GM12878 (cell line): ENCODE measurements around the gene SYT8. TPM values are rescaled to one million over a fixed set of nuclear protein-coding genes. Genes with fewer than 3 reads are reported as not detected.
"Not testable (repeated sequence)": the region's sequence is repeated elsewhere in the genome, so short reads cannot be mapped to it uniquely, and the experiment has no call there.

Experiments
- ATAC-seq: fragments of 200-7000 bp; cut with Tn5 transposase; 3 replicates; pipeline ENCODE4 v1.9.1; 2020; ENCODE audit warnings: mild to moderate bottlenecking, moderate library complexity
- BruUV-seq: library from RNA; stranded (reverse); fragments of 400-500 nt; replicated peaks from 2 replicates; lab custom pipeline; 2021; lab: Mats Ljungman, UMichigan
- CTCF ChIA-PET: fragments of 300-600 bp; sonication (Branson Sonifier 250); formaldehyde crosslinking; extraction: SDS; loops from one replicate; lab custom pipeline; 2021; ENCODE audit warnings: inconsistent platforms; lab: Yijun Ruan, JAX
- POLR2A ChIA-PET: fragments of 350-600 bp; formaldehyde crosslinking; extraction: SDS; loops from one replicate; lab custom pipeline; 2021; ENCODE audit warnings: inconsistent platforms; lab: Charles Lee
- RAD21 ChIA-PET: fragments of 300-600 bp; sonication (Branson Sonifier 250); formaldehyde crosslinking; loops from one replicate; lab custom pipeline; 2023; ENCODE audit warnings: antibody characterized with exemption; ENCODE audit not compliant: unreplicated experiment; lab: Charles Lee
- SMC1A ChIA-PET: fragments of 300-600 bp; sonication (Branson Sonifier 250); formaldehyde crosslinking; loops from one replicate; lab custom pipeline; 2023; ENCODE audit not compliant: unreplicated experiment, uncharacterized antibody; lab: Charles Lee
- DNase-seq: peaks from one replicate; pipeline ENCODE4 v3.0.0-alpha.2; 2011; ENCODE audit warnings: low read depth, low spot score
- FAIRE-seq: peaks from 3 replicates; lab custom pipeline; 2011; peaks lifted over from hg19 to GRCh38; lab: Jason Lieb, UNC
- H2AFZ ChIP-seq: 2 replicates; pipeline ENCODE4 v1.6.0; 2011; ENCODE audit warnings: low read depth, low read length, control low read depth; ENCODE audit not compliant: control insufficient read depth
- H3K27ac ChIP-seq: 2 replicates; pipeline ENCODE4 v1.5.1; 2011; ENCODE audit warnings: control low read depth; ENCODE audit not compliant: control insufficient read depth, insufficient read depth
- H3K27me3 ChIP-seq, 2 experiments: replicated peaks in 1 of 2; 2 replicates each; pipeline versions ENCODE4 v1.6.0 to v1.6.1; 2011; ENCODE audit warnings: low read length in 1 of 2; ENCODE audit not compliant: control insufficient read depth in 2 of 2, insufficient read depth in 2 of 2
- H3K36me3 ChIP-seq, 2 experiments: 2 replicates each; pipeline ENCODE4 v1.5.1; 2011; ENCODE audit warnings: low read length in 1 of 2; ENCODE audit not compliant: control insufficient read depth in 2 of 2, insufficient read depth in 2 of 2
- H3K4me1 ChIP-seq: 2 replicates; pipeline ENCODE4 v1.6.1; 2011; ENCODE audit warnings: mild to moderate bottlenecking, low read length, moderate library complexity, mixed read lengths; ENCODE audit not compliant: control insufficient read depth, insufficient read depth
- H3K4me2 ChIP-seq: 2 replicates; pipeline ENCODE4 v1.6.0; 2011; ENCODE audit warnings: control low read depth; ENCODE audit not compliant: control insufficient read depth, insufficient read depth
- H3K4me3 ChIP-seq: fragments of 200-600 bp; sonication (generic); 2 replicates; pipeline ENCODE4 v1.5.1; 2016
- H3K79me2 ChIP-seq: 2 replicates; pipeline ENCODE4 v1.6.0; 2011; ENCODE audit warnings: low read length; ENCODE audit not compliant: control insufficient read depth, insufficient read depth
- H3K9ac ChIP-seq: 2 replicates; pipeline ENCODE4 v1.8.0; 2011; ENCODE audit warnings: low read length, control low read depth, mixed read lengths; ENCODE audit not compliant: control insufficient read depth, insufficient read depth
- H3K9me3 ChIP-seq: replicated peaks from 3 replicates; pipeline ENCODE4 v1.5.1; 2011; ENCODE audit warnings: mild to moderate bottlenecking, low read length; ENCODE audit not compliant: control insufficient read depth, insufficient read depth
- H4K20me1 ChIP-seq: 2 replicates; pipeline ENCODE4 v1.6.0; 2011; ENCODE audit not compliant: control insufficient read depth, insufficient read depth
- CHD2 ChIP-seq: IDR thresholded peaks from 2 replicates; pipeline ENCODE4 v1.6.1; 2011; ENCODE audit warnings: low read depth, low read length, improper control_type of control experiment, borderline replicate concordance
- RELA ChIP-seq: fragments of 450-650 bp; IDR thresholded peaks from 2 replicates; pipeline ENCODE4 v1.8.0; 2014; ENCODE audit warnings: borderline replicate concordance; ENCODE audit not compliant: partially characterized antibody
- TCF12 ChIP-seq: IDR thresholded peaks from 2 replicates; pipeline ENCODE4 v1.6.1; 2011; ENCODE audit warnings: low read depth, mild to moderate bottlenecking, low read length
- WGBS: methylation state at CpG from one replicate; pipeline ENCODE4 v1.1.6; 2016; ENCODE audit warnings: low lambda C conversion rate; ENCODE audit not compliant: insufficient replicate concordance, insufficient coverage; ENCODE audit errors: missing lambda C conversion rate; 5-methylcytosine and 5-hydroxymethylcytosine counted together
- in situ Hi-C: fragments of 300-500 bp; cut with MboI; formaldehyde crosslinking; loops from 9 replicates; pipeline ENCODE4 v1.14.3; 2018; ENCODE audit warnings: mixed read lengths
- intact Hi-C: fragments of 100-400 bp; cut with micrococcal nuclease; formaldehyde crosslinking; loops from one replicate; pipeline ENCODE4 v1.14.2; 2022; ENCODE audit not compliant: unreplicated experiment
- polyA plus RNA-seq, 11 experiments: library from polyadenylated mRNA; depleted of rRNA in 4 of 11; unstranded in 6 of 11; stranded (reverse) in 5 of 11; fragments of >200 nt; fragmentation: Nextera tagmentation in 4 of 11; fragmentation: Illumina TruSeq in 1 of 11; extraction: Ambion mirVana in 4 of 11; extraction: Trizol in 1 of 11; gene quantifications; 1 replicate in 1 of 11; 2 replicates in 10 of 11; pipeline versions ENCODE4 v1.2.1 to v1.2.3, GENCODE V29; 2011 to 2016; ENCODE audit warnings: inconsistent platforms in 2 of 11, missing spikeins in 2 of 11, low read depth in 1 of 11
- total RNA-seq, 4 experiments: library from RNA; depleted of rRNA in 3 of 4; stranded (reverse); fragments of >200 nt in 3 of 4; fragmentation: Illumina TruSeq in 1 of 4; extraction: Trizol in 1 of 4; gene quantifications; 2 replicates each; pipeline versions ENCODE4 v1.2.1 to v1.2.3, GENCODE V29; 2013 to 2021

The SYT8 gene
- total and polyA plus RNA-seq, 10 of the 15 experiments (the other 5 are each of a cell fraction or from before 2014, with no cell fraction given), result 0.44 TPM; not detected in 9

DNA sequence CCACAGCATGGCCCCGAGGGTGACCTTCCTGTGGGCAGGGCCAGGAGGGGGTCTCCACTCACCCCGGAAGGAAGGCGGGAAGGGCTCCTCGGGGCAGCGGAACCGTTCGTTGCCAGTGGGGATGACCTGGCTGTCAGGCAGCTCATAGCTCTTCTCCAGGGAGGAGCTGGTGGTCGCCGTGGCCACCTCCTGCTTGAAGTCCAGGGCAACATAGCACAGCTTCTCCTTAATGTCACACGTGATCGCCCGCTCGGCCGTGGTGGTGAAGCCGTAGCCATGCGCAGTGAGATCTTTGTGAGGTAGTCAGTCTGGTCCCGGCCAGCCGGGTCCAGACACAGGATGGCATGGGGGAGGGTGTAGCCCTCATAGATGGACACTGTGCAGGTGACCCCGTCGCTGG, 31.5 kb upstream of the SYT8 start:
- H3K79me2 ChIP-seq, result no peaks in the 10 kb centered on the region
- no peaks in the 10 kb centered on the region for H4K20me1 ChIP-seq
- no TSS peak for BruUV-seq
- ChIA-PET RAD21 (no interaction called here), POLR2A (no interaction called here), CTCF (no interaction called here), SMC1A (no interaction called here)
- H3K36me3 ChIP-seq, result no peaks in the 10 kb centered on the region
- in situ Hi-C loops (no loop called here), intact Hi-C loops (no loop called here)
- DNase-seq (no peak), ATAC-seq (no peak)
- H3K27ac ChIP-seq, result no peak overlapping the region
- H2AFZ ChIP-seq, result no peak overlapping the region
- no peak overlapping the region for H3K9ac ChIP-seq
- no peak overlapping the region for H3K4me2 ChIP-seq
- 61% methylated on average over 20 of the region's 20 CpGs for WGBS
- H3K4me3 ChIP-seq, result no peak overlapping the region
- TF ChIP-seq RELA (no peak), TCF12 (no peak), CHD2 (no peak)
- TF ChIP-seq, all 136 proteins: peak for 0
- H3K4me1 ChIP-seq, result no peaks in the 10 kb centered on the region
- no peaks in the 10 kb centered on the region for H3K9me3 ChIP-seq
- no peak for FAIRE-seq
- H3K27me3 ChIP-seq, result no peaks in the 10 kb centered on the region

DNA sequence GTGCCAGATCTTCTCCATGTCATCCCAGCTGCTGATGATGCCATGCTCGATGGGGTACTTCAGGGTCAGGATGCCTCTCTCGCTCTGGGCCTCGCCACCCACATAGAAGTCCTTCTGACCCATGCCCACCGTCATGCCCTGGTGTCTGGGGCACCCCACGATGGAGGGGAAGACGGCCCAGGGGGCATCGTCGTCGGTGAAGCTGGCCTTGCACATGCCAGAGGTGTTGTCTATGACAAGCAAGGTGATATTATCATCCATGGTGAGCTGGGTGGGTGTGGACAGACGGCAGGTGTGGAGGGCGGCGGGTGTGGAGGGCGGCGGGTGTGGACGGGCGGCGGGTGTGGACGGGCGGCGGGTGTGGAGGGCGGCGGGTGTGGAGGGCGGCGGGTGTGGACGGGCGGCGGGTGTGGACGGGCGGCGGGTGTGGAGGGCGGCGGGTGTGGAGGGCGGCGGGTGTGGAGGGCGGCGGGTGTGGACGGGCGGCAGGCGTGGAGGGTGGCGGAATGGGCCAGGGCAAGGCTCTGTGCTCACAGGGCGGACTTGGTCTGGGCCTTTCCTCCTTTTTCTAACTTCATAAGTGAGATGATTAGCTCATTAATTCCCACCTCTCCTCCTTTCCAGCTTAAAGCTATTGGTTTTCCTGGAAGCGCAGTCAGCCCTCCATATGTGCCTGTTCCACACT, 30.8 kb upstream of the SYT8 start:
- RAD21 ChIA-PET, SMC1A ChIA-PET, intact Hi-C loops, BruUV-seq, H3K4me3 ChIP-seq, FAIRE-seq, H3K27me3 ChIP-seq, H3K79me2 ChIP-seq, H3K4me2 ChIP-seq, in situ Hi-C loops, H3K9ac ChIP-seq, H2AFZ ChIP-seq, H3K36me3 ChIP-seq, H3K4me1 ChIP-seq, H4K20me1 ChIP-seq, H3K9me3 ChIP-seq, ATAC-seq, DNase-seq, H3K27ac ChIP-seq: not testable (repeated sequence)
- POLR2A ChIA-PET, result interaction anchor here (0.5 kb wide), 1 partner anchor 95 kb away, joined by 6 read pairs; no protein-coding TSS in a partner anchor
- 50% methylated on average over 22 of the region's 42 CpGs for WGBS
- CTCF ChIA-PET, result interaction anchor here (1.2 kb wide), 1 partner anchor 151 kb away, joined by 5 read pairs; no protein-coding TSS in a partner anchor
